ENCODE measurements around the gene TBXAS1.

Gene TBXAS1

DNA sequence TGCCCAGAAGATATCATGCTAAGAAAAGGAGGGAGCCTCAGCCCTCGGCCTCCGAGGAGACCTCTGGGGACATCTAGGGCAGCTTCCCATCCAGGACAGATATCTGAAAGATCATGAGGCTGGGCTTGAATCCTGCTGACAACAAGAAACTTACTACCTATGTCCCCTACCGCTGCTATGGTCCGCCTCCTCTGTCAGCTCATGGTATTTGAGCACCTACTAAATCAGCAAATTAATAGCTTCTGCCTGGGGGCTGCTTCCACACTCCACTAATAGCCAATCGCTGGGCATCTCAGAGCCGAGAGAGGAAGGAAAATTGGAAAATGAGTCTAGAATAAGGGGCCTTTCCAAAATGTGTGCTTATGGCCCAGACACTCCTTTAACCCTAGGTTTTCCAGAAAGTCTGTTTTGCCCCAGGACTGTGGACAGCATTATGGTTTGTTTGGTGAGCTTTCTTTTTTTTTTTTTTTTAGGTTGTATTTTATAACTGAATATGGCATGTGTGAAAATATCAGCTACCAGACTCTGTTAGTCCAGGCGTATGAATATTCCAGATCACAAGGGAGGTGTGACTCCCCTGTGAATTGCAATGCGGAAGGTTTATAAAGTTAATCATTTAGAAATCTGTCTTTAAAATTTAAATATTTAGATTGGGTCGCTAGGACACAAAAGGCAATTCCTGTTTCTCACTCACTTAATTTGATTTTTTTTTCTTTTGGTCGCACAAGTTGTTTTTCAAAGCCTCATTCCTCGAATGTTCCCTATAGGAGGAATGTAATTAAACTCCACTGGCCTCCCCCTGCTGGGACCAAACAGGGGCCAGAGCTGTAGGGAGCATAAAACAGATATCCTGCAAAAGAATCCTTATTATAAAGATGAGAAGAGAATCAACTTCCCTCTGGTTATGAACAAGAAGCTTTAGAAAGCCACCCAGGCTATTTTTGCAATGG is 144.3 kb downstream of the TBXAS1 start:
- DNase-seq (ENCODE audit: low read depth, low spot score), result no peak
- H3K4me3 ChIP-seq (ENCODE audit: low read depth, low read length), result no peak overlapping the region
- in situ Hi-C loops (cut with HindIII; ENCODE audit: low sequenced_read_pairs), result no loop called here
- TF ChIP-seq, protein P1, sequence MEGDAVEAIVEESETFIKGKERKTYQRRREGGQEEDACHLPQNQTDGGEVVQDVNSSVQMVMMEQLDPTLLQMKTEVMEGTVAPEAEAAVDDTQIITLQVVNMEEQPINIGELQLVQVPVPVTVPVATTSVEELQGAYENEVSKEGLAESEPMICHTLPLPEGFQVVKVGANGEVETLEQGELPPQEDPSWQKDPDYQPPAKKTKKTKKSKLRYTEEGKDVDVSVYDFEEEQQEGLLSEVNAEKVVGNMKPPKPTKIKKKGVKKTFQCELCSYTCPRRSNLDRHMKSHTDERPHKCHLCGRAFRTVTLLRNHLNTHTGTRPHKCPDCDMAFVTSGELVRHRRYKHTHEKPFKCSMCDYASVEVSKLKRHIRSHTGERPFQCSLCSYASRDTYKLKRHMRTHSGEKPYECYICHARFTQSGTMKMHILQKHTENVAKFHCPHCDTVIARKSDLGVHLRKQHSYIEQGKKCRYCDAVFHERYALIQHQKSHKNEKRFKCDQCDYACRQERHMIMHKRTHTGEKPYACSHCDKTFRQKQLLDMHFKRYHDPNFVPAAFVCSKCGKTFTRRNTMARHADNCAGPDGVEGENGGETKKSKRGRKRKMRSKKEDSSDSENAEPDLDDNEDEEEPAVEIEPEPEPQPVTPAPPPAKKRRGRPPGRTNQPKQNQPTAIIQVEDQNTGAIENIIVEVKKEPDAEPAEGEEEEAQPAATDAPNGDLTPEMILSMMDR (IDR thresholded peaks at IDR 0.05; ENCODE audit: low read depth, low read length), result no peak

DNA sequence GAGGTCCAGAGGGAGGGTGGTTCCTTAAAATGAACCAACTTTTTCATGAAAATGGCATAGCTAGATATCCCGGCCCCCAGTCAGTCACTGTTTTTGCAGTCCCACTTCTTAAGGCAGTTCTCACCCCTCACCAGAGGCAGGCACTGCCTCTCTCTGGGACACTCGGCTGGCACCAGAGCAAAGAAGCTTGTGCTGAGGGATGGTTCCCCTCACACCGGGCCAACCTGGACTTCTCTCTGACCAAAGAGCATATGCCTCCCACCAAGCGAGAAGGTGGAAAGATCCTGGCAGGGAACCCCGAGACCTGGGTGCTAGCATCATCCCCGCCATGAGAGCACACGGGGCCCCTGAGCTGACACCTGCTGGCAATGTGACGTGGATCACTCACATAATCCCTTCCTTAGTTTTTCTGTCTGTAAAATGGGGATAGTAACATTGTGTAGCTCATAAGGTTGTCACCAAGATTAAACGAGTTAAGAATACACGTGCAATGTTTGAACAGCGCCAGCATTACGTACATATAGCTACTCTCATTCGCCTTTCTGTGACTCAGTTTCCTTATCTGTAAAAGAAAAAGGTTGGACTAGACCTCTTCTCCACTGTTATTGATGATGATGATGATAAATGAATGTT is 145.2 kb downstream of the TBXAS1 start:
- H3K4me3 ChIP-seq (ENCODE audit: low read depth, low read length), result no peak overlapping the region
- no peak for DNase-seq (ENCODE audit: low read depth, low spot score)
- TF ChIP-seq, protein P1 (IDR thresholded peaks at IDR 0.05; ENCODE audit: low read depth, low read length), result no peak
- in situ Hi-C loops (cut with HindIII; ENCODE audit: low sequenced_read_pairs), result no loop called here

DNA sequence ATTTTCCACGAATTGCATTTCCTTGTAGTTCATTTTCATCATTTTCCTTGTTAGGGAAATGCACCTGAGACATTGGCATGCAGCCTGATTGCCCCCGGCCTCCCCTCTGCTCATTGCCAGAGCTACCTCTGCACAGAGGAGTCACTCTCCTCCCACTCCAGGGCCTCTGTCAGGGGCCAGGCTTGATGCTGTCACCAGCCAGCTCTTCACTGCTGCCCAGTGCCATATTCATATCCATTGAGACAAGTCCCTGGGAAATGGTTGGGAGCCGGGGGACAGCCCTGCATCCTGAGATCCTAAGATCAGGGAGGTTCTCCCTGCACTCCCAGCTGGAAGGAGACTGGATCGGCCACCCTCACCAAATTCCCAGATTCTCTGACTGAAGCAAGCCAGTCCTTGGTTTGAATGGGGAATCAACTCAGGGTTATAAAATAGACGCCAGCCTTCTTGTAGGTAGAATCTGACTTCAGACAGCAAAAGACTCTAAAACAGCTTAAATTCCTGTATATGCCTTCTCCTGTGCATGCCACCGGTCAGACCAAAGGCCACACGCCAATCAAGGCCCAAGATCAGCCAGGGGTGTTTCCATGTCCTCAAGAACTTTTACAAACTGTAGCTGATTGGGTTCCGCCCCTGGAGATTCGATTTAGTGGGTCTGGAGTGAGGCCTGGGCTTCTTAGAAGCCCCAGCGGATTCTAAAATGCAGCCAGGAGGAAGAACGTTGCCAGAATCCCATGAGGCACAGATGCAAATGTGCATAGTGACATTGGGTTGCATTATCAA is 147.2 kb downstream of the TBXAS1 start:
- TF ChIP-seq, protein P1 (IDR thresholded peaks at IDR 0.05; ENCODE audit: low read depth, low read length), result no peak
- DNase-seq (ENCODE audit: low read depth, low spot score), result no peak
- in situ Hi-C loops (cut with HindIII; ENCODE audit: low sequenced_read_pairs), result no loop called here
- H3K4me3 ChIP-seq (ENCODE audit: low read depth, low read length), result no peak overlapping the region

DNA sequence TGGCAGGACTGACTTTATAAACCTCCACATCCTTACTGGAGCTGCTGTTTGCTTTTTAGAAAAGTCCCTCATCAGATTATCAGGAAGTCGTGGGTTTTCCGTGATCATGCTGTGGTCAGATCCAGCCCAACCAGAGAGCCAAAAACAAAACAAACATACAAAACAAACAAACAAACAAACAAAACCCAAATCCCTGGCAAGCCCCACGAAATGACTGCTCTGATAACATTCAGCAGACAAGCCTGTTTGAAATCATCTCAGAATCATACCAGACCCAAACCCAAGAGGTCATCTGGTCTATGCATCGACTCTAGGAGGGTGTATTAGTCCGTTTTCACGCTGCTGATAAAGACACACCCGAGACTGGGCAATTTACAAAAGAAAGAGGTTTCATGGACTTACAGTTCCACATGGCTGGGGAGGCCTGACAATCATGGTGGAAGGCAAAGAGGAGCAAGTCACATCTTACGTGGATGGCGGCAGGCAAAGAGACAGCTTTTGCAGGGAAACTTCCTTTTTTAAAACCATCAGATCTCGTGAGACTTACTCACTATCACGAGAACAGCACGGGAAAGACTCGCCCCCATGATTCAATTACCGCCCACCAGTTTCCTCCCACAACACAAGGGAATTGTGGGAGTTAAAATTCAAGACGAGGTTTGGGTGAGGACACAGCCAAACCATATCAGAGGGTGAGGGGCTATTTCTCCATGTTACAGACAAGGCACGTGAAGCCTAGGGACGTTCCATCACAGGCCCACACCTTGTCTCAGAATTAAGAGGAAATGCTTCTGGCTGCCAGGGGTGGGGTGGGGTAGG is 148.0 kb downstream of the TBXAS1 start:
- no peak overlapping the region for H3K4me3 ChIP-seq (ENCODE audit: low read depth, low read length)
- TF ChIP-seq, protein P1 (IDR thresholded peaks at IDR 0.05; ENCODE audit: low read depth, low read length), result no peak
- no peak for DNase-seq (ENCODE audit: low read depth, low spot score)
- in situ Hi-C loops (cut with HindIII; ENCODE audit: low sequenced_read_pairs), result no loop called here

DNA sequence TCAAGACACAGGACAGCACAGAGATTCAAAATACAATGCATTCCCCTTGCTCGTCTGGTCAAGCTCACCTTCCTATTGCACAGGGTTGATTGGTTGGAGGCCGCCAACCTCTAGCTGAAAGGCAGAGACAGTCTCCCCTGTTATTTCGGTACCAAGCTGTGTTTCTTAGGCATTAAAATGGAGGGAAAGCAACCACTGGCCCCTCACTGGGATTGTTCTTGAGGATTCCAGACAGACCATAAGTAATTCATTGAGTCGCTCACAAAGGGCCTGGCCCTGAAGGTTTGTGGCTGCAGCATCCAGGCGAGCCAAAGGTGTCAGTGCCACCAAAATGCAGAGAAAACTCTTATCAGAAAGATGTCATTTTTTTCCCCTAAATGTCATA is 152.4 kb downstream of the TBXAS1 start:
- TF ChIP-seq, protein P1 (IDR thresholded peaks at IDR 0.05; ENCODE audit: low read depth, low read length), result no peak
- in situ Hi-C loops (cut with HindIII; ENCODE audit: low sequenced_read_pairs), result no loop called here
- no peak for DNase-seq (ENCODE audit: low read depth, low spot score)
- H3K4me3 ChIP-seq (ENCODE audit: low read depth, low read length), result no peak overlapping the region

All from astrocyte of the spinal cord (primary cell).